Measurements from ENCODE around the gene SPACDR.

The SPACDR gene

GRCh38 chr7:100484673-100485045 is 20.6 kb upstream of the SPACDR start:
- DNase-seq: no peak

- DNase-seq: peak; percentile 65
Observed at GRCh38 chr7:100483722-100484672, 19.9 kb upstream of the SPACDR start, which contains the start of gene NYAP1. Gene NYAP1, plus strand, starts transcription at chr7:100483927. Its CDS starts 1,385 bp downstream, at chr7:100485312.

GRCh38 chr7:100483090-100483721 is 19.1 kb upstream of the SPACDR start:
- peak; percentile 53 for DNase-seq

GRCh38 chr7:100482728-100483089 is 18.6 kb upstream of the SPACDR start:
- no peak for DNase-seq

- DNase-seq: no peak
Observed at GRCh38 chr7:100481466-100481865, 17.4 kb upstream of the SPACDR start.

- DNase-seq: peak; percentile 93
Observed at GRCh38 chr7:100478958-100479660, 15.0 kb upstream of the SPACDR start, which contains the start of gene TSC22D4. Gene TSC22D4, minus strand, starts transcription at chr7:100479214. Its CDS starts 1,176 bp downstream, at chr7:100478038.

- DNase-seq: no peak
Observed at GRCh38 chr7:100477871-100478267, 13.8 kb upstream of the SPACDR start.

GRCh38 chr7:100476903-100477870 is 13.1 kb upstream of the SPACDR start:
- DNase-seq: no peak

GRCh38 chr7:100476101-100476780 is 12.2 kb upstream of the SPACDR start:
- no peak for DNase-seq

GRCh38 chr7:100475549-100475948 is 11.5 kb upstream of the SPACDR start:
- no peak for DNase-seq

- peak; percentile 77 for DNase-seq
Observed at GRCh38 chr7:100472854-100473499, 8.9 kb upstream of the SPACDR start.

GRCh38 chr7:100472121-100472851 is 8.2 kb upstream of the SPACDR start:
- DNase-seq: no peak

- no peak for DNase-seq
Observed at GRCh38 chr7:100471021-100471420, 7.0 kb upstream of the SPACDR start.

- peak; percentile 63 for DNase-seq
Observed at GRCh38 chr7:100469227-100470044, 5.4 kb upstream of the SPACDR start.

GRCh38 chr7:100467638-100468373 is 3.7 kb upstream of the SPACDR start:
- DNase-seq: no peak

- no peak for DNase-seq
Observed at GRCh38 chr7:100466653-100467605, 2.9 kb upstream of the SPACDR start.

- DNase-seq: peak; percentile 80
Observed at GRCh38 chr7:100465702-100466311, 1.7 kb upstream of the SPACDR start.

Data from fibroblast of skin of back (primary cell).